Middle frontal gyrus (tissue), 1 donor: Measurements from ENCODE around the gene SETBP1.

Experiments used
- DNase-seq: peaks from one replicate; pipeline ENCODE4 v3.0.0-alpha.2; 2015; ENCODE audit warnings: low spot score; ENCODE audit errors: extremely low spot score

SETBP1 gene

DNA sequence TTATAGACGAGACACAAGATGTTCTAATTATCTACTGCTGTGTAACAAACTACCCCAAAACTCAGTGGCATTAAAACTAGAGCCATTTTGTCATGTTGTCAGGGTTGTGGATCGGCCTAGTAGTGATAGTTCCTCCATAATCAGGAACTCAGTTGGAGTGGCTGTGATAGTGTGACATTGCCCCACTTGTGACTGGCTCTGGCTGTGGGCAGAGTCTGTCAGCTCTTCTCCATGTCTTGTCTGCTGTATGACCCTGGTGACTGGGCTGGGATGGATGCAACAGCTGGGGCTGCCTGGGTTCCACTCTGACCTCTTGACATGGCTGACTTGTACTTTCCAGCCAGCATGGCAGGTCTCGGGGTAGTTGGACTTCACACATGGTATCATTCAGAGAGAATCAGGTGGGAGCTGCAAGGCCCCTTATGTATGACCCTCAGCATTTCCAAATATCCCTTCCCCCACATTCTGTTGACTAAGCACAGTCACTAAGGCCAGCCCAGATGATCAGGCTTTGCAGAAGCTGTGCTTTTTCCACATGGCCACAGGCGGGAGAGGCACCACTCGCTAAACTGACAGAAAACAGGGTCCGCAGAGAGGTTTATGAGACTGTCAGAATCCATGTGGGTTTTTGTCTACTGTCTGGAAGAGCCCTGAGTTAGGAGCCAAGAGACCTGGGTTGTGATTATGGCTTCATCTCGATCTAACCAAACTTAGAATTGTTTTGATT is 50.3 kb downstream of the SETBP1 start:
- no peak for DNase-seq

DNA sequence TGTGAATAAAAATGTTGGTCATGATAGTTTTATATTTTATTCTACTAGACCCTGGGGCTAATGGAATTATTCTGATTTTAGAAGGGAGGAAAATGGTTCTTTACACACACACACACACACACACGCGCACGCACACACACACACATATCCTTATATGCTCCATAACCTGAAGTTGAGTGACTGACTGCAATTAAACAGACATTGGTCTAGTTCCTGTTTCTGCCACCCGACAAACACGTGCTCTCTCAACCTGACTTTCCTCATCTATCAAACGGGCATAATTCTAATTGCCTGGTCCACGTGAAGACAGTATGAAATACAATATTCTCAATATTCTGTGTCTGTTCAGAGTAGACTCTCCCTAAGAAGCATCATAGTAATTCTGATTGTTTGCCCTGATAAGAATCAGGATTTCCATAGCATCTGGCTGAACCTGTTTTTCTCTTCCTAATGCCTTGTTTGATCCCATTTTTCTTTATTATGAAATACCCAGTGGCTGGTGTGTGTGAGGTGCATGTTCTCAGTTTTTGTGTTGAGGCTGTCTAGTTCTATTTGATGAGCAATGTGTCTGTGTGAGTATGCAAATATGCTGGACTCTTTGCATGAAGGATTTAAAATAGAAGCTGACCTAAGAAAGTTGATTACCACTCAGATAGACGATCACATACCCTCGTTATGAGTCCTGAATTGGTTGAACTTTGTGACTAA is 51.0 kb downstream of the SETBP1 start:
- DNase-seq: no peak

DNA sequence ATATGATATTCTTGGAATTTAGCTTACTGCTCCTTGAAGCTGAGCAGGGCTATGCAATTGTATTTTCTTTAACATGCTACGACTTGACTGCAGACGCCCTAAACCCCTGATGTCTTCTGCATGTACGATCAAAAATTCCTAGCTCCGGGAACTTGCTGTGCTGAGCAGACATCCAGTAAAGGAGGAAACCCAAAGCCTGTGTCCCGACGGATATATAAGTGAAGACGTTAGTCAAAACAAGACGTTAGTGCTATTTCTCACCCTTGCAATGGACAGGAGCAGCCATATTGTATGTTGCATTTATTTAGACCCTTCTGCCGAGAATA is 51.5 kb downstream of the SETBP1 start:
- no peak for DNase-seq

DNA sequence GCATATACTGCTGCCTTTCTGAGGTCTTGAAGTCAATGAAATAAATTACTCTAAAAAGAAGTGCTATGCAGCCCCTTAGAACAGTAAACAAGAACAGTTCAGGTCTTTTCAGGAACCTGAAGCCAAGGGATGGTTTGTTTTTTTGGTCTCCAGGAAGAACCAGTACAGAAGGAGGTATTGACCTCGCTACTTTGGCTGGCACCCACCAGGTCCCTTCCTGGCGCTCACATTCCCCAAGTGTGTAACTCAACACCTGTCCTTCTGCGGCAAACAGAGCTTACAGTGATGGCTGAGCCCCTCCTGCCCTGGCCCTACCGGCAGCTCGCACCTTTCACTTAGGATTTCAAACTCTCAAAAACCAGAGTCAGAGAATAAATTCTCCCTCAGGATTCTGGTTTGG is 51.9 kb downstream of the SETBP1 start:
- DNase-seq: no peak

DNA sequence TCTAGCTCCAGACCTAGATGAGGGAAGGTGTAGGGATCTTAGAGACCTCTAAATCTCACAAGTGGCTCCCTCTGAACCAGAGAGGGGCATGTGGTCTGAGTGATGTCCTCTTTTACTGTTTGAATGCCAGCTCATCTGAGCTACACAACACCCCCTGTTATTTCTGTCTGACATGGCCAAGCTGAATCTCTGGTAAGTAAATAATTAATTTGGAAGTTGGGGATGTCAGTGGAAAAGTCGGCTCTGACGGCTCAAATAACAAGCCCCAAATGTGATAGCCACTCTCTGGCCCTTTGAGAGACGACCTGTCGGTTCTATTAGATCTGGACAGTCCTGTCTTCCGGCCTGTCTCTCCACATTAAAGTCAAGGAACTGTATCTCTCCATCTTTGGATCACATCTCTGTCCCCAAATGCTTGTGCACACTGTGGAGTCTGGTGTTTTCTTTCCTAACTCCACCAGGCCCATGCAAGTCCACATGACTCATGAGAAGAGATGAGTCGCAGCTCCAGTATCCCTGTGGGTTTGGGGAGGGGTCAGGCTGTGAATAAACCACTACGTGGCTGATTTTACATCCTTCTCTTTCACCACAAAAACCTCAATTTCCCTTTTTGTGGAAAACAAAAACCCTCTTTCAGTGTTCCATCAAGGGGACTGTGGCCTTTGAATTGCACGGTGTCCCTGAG is 52.5 kb downstream of the SETBP1 start:
- no peak for DNase-seq

DNA sequence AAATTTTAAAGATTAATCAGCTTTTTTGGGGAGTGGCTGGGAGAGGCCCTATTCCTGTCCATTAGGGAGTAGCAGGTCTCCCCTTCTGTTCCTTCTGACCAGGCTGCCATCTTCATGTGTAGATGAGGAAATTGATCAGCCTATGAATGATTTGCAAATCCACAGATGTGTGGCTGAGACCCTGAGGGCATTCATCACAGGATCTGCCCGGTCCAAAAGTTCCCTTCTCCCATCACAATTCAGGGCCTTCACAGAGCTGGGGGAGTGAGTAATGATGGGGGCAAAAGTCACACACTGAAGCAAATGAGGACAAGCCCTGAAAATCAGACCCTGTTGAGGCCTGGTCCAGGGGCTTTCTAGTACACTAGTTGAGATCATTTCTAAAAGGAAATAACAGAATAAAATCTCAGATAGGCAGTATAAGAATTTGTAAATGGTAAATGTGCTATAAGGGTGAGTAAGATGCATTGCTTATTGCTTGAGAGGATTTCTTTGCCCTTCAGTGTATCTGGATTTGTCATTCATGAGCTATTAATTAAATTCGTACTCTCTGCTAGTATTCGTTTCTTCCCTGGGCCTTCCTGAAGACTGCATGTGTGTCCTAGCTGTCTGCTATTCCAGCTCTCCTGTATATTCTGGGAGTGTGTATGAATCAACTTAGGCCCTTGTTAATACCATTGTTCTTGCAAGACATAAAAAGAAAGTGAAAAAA is 53.2 kb downstream of the SETBP1 start:
- DNase-seq: no peak

DNA sequence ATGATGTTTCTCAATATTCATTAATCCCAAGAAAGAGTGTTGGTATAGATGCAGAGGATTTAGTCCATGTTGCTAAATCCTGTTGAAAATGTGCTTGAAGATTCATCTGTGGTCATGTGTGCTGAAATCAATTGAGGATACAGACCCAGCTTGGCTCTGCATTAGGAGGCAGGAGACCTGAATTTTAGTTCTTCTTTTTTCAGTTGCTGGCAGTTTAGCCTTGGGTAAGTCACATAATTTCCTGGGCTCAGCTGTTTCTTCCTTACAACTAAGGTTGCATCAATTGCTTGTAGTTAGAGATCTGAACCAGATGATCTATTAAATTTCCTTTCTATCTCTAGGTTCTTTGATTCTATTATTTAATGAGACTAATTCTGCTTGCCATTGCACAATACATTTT is 54.4 kb downstream of the SETBP1 start:
- no peak for DNase-seq

DNA sequence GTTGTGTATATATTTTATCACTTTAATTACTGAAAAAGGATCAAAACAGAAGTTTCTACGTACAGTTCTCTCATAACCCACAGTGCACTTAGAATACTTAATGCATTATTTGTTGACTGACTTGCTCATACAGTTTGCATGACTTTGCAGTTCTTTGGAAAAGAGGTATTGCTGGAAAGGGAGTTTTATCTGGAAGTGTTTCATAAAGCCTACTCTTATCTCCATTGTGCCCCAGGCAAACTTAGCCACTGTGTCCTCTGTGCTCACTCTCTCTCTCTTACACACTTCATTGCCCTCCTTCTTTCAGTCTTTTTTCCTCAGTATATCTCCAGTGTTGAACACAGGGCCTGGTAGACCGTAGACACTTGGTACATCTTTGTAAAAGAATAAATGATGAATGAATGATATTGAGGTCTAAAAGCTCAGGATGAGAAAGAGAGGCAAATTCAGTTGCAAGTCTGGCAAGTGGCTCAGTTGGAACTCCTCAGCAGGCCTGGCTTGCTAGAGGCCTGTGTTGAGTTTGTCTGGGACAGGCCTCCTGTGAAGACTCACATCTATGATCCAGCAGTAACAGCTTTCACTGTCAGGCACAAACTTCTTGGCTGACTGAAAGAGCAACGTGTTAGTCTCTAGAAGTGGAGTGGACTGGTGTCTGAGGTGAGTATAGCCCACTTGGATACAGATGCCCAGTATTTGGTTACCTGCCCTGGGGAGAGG is 56.1 kb downstream of the SETBP1 start:
- no peak for DNase-seq

DNA sequence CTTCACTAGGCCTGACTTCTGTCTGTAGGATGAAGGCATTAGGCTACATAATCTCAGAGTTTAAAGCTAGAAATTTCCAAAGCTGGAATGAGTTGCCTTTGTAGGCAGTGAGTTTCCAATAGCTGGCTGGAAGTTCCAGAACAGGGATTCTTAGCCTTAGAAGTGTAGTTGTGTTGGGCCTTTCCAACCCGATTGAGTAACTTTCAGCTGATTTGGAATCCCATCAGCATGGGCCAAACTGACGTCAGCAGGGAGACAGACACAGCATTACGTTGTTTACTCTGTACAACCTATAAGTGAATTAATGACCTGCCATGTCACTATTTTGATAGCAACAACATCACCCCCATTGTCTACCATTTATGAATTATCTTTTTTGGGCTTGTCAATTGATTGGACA is 56.9 kb downstream of the SETBP1 start:
- DNase-seq: no peak

DNA sequence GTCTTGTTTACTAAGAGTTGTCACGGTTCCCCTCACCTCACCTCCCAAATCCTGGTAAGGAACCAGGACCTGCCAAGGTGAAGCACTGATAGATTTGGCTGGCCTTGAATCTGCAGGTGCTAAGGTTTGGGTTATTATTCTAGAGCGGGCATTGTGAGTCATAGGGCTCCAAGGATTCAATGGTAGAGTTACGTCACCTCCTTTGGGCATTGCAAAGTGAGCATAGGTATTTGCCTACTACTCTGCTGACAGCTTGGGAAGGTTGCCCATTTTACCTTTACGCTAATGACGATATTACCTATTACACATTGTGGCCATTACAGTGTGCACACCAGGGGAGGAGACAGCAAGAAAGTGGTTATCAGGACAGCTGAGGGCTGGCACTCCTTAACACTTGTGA is 59.3 kb downstream of the SETBP1 start:
- DNase-seq: no peak

DNA sequence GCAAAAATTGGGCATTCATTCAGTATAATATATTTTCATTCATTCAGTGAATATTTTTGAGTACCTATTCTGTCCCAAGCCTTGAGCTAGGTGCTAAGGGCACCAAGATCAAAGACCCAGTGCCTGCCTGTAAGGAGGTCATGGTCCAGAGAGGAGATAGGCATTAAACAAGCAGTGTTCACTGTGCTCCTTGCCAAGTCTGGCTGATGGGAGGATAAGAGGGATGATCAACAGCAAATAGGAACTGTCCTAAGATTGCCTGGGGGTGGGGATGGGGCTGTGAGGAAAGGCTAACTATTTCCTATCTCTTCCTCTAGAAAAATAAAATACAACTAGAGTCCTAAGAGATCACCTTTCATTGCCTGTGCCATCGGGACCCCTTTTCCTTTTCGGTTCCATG is 60.4 kb downstream of the SETBP1 start:
- no peak for DNase-seq

DNA sequence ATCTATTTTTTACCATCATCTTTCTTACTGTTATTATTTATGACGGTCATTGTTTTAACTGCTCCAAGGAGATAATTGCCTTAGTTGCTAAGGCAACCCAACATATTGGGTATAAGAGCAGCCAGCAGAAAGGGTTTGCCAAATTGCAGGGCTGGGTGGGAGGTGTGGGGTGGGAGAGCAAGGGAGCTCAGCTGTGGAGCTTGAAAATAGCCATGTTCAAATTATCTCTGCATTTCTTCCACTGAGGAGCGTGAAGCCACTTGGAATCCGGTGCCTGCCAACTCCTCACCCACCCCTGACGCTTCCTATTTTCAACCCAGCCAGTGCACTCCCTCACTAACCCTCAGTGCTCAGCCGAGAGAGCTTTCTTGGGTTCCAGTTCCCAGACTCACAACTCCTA is 60.8 kb downstream of the SETBP1 start:
- DNase-seq: peak; percentile 49

DNA sequence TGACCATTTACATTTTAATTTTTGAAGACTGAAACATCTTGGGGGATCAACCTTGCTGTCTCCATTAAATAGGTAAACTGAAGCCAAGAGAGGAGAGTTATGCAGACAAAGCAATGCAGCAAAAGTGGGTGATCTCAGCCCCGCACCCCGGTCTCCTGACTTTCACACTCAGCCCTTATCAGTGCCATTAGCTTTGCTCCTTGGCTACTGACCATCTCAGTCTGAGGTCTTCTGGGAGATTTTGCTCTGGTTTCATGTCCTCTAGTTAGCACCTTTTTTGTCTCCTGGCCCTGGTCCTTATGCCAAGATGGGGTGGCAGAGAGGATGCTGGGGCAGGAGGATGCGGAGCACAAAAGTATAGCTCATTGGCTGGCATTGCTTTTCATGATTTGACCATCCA is 61.4 kb downstream of the SETBP1 start:
- no peak for DNase-seq

DNA sequence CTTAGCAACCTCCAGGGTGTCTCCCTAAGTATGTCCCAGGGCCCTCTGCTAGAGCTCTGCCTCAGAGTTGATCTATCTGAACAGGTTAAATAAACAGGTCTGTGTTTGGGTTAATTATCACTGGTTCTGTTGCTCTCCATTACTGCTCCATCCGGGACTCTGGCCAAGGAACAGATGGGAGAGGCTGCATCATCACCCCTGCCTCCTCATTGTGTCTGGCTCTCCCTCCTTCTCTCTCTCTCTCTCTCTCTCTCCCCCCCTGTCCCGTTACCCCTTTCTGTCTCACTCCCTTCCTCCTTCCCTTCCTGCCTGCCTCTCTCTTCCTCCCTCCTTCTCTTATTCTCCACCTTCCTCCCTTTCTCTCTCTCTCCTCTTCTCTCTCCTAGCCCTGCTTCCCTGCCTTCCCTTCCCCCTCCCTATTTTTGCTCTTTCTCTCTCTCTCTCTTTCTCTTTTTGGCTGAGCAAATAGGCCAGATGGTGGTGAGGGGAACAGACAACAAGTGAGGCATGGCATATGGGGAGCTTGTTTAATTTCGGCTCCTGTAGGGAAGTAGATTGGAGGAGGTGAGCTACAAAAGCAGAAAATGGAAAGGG is 62.1 kb downstream of the SETBP1 start:
- peak; percentile 36 for DNase-seq

DNA sequence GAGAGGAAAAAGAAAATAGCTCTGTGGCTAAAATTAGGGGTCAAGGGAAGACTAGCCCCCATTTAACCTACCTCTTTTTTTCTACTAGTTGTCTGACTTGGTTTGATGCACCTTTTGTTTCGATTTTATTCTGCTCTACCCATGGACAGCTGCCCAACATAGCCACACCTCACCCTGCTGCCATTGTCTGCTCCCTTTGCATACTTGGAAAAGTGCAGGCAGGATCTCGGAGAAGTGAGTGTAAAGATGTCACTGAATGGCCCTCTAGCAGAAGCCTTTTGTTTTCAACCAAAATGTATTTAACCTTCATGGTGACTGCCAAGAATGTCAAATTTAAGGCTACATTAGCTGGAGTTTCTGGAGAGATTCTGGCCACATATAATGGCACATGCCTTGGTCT is 62.9 kb downstream of the SETBP1 start:
- DNase-seq: no peak

DNA sequence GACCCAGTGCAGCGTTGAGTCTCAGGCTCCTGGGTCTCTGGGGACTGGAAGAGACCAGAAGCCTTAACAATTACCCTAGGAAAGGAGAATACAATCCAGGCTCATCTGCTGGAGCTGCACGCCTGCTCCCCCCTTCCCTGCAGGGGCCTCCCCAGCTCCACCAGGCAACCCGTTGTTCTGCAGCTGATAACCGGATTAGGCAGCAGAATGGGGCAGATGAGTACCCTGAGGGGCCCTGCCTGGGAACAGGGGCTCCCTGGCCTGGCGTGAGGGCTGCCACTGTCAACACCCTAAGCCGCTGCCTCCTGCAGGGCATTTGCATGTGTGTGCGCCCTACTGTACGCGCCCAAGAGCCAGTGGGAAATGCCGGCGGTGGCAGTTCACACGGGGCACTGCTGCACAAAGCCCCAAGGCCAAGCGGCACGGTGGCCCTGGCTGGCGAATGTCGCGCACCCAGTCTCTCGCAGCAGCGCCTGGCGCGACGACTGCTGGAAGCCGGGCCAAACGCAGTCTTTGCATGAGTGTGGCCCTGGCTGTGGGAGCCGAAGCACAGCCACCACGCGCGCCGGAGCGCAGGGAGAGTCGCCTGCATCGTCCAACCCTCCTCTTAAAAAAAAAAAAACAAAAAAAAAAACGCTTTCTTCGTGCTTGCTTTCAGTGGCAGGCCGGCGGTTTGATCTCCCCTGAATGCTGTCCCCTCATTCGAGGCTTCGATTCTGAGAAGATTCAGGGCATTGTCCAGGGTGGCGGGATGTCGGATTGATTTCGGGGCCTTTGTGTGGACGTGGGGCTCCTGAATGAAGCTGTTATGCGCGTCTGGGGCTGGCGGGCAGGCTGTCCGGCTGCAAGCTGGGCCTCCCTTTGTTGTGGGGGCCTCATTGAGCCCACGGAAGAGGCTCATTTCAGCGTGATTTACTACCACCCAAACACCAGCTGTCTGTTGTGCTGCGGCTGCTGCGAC is 63.8 kb downstream of the SETBP1 start:
- DNase-seq: peak; percentile 22

DNA sequence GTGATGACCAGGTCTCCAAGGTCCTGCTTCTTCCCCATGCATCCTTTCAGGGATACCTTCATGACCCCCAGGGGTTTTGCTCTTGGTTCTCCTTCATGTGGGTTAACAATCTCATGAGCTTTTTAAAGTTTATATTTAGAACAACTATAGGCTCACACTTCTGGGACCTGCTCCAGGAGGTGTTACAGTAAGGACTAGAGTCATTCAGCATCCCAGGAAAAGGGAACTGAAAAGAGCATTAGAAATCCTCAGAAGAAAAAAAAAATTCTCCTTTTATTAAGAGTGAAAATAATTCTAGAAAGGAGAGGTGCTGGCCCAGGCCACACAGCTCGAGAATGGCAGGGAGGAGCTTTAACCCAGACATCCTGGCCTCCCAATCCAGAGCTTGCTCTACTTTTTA is 66.5 kb downstream of the SETBP1 start:
- DNase-seq: no peak

DNA sequence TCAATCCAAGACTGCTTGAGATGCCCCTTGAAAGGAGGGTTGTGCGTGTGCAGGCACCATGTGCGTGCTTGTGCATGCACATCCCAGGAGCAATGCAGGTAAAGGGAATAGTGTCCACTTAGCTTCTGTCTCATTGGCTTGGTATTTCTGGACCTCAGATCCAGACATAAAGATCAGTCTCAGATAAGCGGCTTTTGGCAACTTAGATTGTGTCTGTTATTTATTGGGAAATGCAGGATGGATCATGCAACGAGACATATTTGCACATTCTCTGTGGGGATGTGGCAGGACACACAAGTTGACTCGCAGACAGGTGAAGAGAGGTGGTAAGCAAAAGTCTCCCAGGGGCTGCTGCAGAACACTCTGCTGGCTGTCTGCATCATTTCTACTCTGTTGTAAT is 67.9 kb downstream of the SETBP1 start:
- DNase-seq: no peak

DNA sequence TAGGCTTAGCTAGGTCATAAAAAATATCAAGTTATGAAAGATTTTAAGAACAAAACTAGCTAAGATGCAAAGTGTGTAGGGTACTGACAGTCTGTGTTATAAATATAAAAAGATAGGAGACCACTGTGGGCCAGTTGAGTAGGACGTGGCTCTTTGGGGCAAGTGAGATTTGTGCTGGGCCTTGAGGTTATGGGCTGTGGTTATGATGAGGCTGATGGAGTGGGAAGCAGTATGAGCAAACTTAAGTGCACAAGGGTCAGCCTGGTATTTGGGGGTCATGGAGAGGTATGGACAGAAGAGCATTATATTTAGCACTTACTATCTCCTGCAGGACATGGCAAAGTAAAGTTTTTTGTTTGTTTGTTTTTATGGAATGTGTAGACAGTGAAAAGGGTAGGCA is 70.1 kb downstream of the SETBP1 start:
- no peak for DNase-seq

DNA sequence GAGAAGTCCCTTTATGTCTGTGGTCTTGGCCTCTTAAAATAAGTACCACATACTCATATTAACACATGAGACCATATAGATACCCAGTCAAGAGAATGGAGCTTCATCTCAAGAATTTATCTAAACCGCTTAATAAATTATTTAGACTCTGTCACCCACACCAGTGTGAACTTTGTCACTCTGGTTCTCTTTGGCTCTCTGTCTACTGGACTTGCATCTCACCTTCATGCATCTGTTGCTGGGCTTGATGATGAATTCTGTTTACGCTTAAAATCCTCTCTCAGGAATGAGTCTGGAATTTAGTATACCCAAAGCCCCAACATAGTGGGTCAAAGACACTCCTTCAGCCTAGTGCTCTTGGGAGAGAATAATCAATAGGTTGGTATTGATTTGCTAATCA is 73.9 kb downstream of the SETBP1 start:
- DNase-seq: no peak
